ENCODE results near the gene POU2F2. TPM values are rescaled to one million over a fixed set of nuclear protein-coding genes. Genes with fewer than 3 reads are reported as not detected.

The POU2F2 gene
- total and polyA plus RNA-seq, 2 experiments from 2014 or later = 2.3 to 4.6 TPM

DNA sequence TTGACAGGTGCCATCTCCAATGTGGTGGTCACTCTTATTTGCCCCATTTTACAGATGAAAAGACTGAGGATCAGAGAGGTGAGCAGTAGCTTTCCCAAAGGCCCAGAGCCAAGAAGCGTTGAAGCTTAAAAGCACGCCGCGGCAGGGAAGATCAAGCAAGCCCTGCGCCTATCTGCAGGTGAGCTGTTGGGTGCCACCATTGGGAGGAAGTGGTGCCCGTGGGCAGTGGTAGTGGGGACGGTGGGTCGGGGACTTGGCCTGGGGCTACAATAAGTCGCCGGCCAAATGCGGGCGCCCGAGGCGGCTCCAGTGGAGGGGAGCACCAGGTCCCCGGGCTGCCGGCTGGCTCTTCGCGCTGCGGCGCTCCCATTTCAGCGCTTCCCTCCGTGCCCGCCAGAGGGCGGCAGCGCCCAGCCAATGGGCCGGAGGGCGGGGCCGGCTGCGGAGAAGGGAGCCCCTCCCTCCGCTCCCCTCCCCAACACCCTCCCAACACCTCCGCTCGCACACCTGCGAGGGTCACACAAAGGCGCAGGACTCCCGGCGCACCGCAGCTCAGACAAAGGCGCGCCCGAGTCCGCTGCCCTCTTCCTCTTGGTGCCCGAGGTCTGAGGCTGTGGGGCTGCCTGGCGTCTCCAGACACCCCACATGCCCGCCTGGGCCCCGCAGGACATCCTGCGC is 744 bp upstream of the POU2F2 start:
- ATAC-seq = peak; percentile 85

More for the DNA sequence above, 744 bp upstream of the POU2F2 start:
- no peaks in the 10 kb centered on the region for H3K9me2 ChIP-seq (ENCODE audit: insufficient read depth)
- no peak overlapping the region for H3K27ac ChIP-seq (ENCODE audit: low read depth)
- Mint-ChIP-seq H3K4me3 (peak overlapping the region; percentile 79), H3K36me3 (ENCODE audit: low read depth) (no peaks in the 10 kb centered on the region), H3K27ac (no peak overlapping the region), H3K27me3 (ENCODE audit: insufficient read depth, low read depth, poor library complexity) (peaks cover 20% of the 10 kb centered on the region), H3K4me1 (peaks cover 20% of the 10 kb centered on the region), H3K9me3 (no peaks in the 10 kb centered on the region; the same call in 2 of the 3 replicates)
- H3K4me3 ChIP-seq = peak overlapping the region; percentile 75
- H4K20me1 ChIP-seq (replicated peaks; ENCODE audit: insufficient read depth) = no peaks in the 10 kb centered on the region
- H2AFZ ChIP-seq = peak overlapping the region; percentile 96
- peak; percentile 94 for DNase-seq (ENCODE audit: low spot score)
- no peaks in the 10 kb centered on the region for H3K79me2 ChIP-seq (replicated peaks; ENCODE audit: insufficient read depth)
- 0 out of 2 replicates have a peak, but pooled peaks cover 5% of the 10 kb centered on the region for H3F3A ChIP-seq (replicated peaks; ENCODE audit: low read depth)
- peaks cover 15% of the 10 kb centered on the region; the same call in 1 of the 2 replicates for H3K4me1 ChIP-seq (ENCODE audit: insufficient read depth)
- no peaks in the 10 kb centered on the region for H3K36me3 ChIP-seq (ENCODE audit: insufficient read depth)
- peak overlapping the region; percentile 87 for H3K4me2 ChIP-seq
- TF ChIP-seq JUNB (IDR thresholded peaks at IDR 0.05; ENCODE audit: unreplicated experiment) (no peak), REST (IDR thresholded peaks at IDR 0.05; ENCODE audit: unreplicated experiment) (no peak), STAT1 (IDR thresholded peaks at IDR 0.05; ENCODE audit: unreplicated experiment) (no peak), CREB1 (CRISPR knock-in tag; IDR thresholded peaks at IDR 0.05; ENCODE audit: low read depth) (peak; percentile 44), ZNF462 (CRISPR knock-in tag; IDR thresholded peaks at IDR 0.05) (no peak), POLR2AphosphoS5 (IDR thresholded peaks at IDR 0.05; ENCODE audit: low read depth) (peak; percentile 74), NANOG (IDR thresholded peaks at IDR 0.05; ENCODE audit: borderline replicate concordance) (no peak), ZNF331 (CRISPR knock-in tag; IDR thresholded peaks at IDR 0.05; ENCODE audit: low read depth) (no peak), ZNF114 (CRISPR knock-in tag; IDR thresholded peaks at IDR 0.05) (no peak), EZH2 (IDR thresholded peaks at IDR 0.05; ENCODE audit: low read depth, unreplicated experiment) (no peak), EZH2phosphoT487 (IDR thresholded peaks at IDR 0.05; ENCODE audit: unreplicated experiment) (no peak)
- TF ChIP-seq, protein P1, sequence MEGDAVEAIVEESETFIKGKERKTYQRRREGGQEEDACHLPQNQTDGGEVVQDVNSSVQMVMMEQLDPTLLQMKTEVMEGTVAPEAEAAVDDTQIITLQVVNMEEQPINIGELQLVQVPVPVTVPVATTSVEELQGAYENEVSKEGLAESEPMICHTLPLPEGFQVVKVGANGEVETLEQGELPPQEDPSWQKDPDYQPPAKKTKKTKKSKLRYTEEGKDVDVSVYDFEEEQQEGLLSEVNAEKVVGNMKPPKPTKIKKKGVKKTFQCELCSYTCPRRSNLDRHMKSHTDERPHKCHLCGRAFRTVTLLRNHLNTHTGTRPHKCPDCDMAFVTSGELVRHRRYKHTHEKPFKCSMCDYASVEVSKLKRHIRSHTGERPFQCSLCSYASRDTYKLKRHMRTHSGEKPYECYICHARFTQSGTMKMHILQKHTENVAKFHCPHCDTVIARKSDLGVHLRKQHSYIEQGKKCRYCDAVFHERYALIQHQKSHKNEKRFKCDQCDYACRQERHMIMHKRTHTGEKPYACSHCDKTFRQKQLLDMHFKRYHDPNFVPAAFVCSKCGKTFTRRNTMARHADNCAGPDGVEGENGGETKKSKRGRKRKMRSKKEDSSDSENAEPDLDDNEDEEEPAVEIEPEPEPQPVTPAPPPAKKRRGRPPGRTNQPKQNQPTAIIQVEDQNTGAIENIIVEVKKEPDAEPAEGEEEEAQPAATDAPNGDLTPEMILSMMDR (conservative IDR thresholded peaks at IDR 0.05; ENCODE audit: low read depth in 2 of 2) = peak; percentile 66 to 93
- TF ChIP-seq, protein P2, sequence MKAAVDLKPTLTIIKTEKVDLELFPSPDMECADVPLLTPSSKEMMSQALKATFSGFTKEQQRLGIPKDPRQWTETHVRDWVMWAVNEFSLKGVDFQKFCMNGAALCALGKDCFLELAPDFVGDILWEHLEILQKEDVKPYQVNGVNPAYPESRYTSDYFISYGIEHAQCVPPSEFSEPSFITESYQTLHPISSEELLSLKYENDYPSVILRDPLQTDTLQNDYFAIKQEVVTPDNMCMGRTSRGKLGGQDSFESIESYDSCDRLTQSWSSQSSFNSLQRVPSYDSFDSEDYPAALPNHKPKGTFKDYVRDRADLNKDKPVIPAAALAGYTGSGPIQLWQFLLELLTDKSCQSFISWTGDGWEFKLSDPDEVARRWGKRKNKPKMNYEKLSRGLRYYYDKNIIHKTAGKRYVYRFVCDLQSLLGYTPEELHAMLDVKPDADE (IDR thresholded peaks at IDR 0.05) = no peak
- peaks cover 19% of the 10 kb centered on the region for H3K27me3 ChIP-seq (ENCODE audit: insufficient read depth)

All from GM23338 (cell line).